CD14-positive monocyte (primary cell): Measurements from ENCODE around the gene TNFSF13. TPM values are rescaled to one million over a fixed set of nuclear protein-coding genes. Genes with fewer than 3 reads are reported as not detected.
A peak's percentile ranks its signal among the peaks of the same experiment; 100 is the strongest.

Experiments used
- DNase-seq, 3 donors: peaks; one replicate each; pipeline ENCODE4 v3.0.0-alpha.2; 2011 to 2022
- H2AFZ ChIP-seq: 2 replicates; pipeline ENCODE4 v1.6.0; 2012; ENCODE audit warnings: mild to moderate bottlenecking, low read depth, low read length, inconsistent platforms; ENCODE audit not compliant: insufficient read depth, poor library complexity, severe bottlenecking
- H3K27ac ChIP-seq, 2 donors: 1 replicate in 1 of 2; 2 replicates in 1 of 2; pipeline ENCODE4 v1.5.1; 2012 to 2013; ENCODE audit warnings: low read length in 2 of 2, control low read depth in 1 of 2, inconsistent platforms in 1 of 2, low read depth in 1 of 2, mild to moderate bottlenecking in 1 of 2
- H3K27me3 ChIP-seq, 2 donors: one replicate each; pipeline versions ENCODE4 v1.6.0 to v1.6.1; 2011 to 2013; ENCODE audit warnings: low read length in 2 of 2; ENCODE audit not compliant: control insufficient read depth in 2 of 2, insufficient read depth in 2 of 2
- H3K36me3 ChIP-seq, 2 donors: replicated peaks in 1 of 2; 1 replicate in 1 of 2; 2 replicates in 1 of 2; pipeline versions ENCODE4 v1.5.1 to v1.6.1; 2012 to 2013; ENCODE audit warnings: low read length in 2 of 2, control low read depth in 1 of 2, inconsistent platforms in 1 of 2, mild to moderate bottlenecking in 1 of 2; ENCODE audit not compliant: insufficient read depth in 2 of 2, control insufficient read depth in 1 of 2
- H3K4me1 ChIP-seq, 2 donors: 1 replicate in 1 of 2; 2 replicates in 1 of 2; pipeline versions ENCODE4 v1.5.1 to v1.6.1; 2012 to 2013; ENCODE audit warnings: low read length in 2 of 2, control low read depth in 1 of 2, inconsistent platforms in 1 of 2, mild to moderate bottlenecking in 1 of 2, moderate library complexity in 1 of 2; ENCODE audit not compliant: insufficient read depth in 2 of 2, control insufficient read depth in 1 of 2
- H3K4me2 ChIP-seq: replicated peaks from 2 replicates; pipeline ENCODE3; 2012; ENCODE audit warnings: low read length, moderate library complexity, mild to moderate bottlenecking; ENCODE audit not compliant: poor library complexity, severe bottlenecking; ENCODE audit errors: extremely low read depth
- H3K4me3 ChIP-seq, 3 experiments: fragments of 200-600 bp in 1 of 3; sonication (generic) in 1 of 3; replicated peaks in 1 of 3; 1 replicate in 2 of 3; 2 replicates in 1 of 3; pipeline ENCODE4 v1.5.1; 2011 to 2013; ENCODE audit warnings: low read length in 3 of 3, mild to moderate bottlenecking in 3 of 3, control low read depth in 2 of 3, low read depth in 2 of 3, inconsistent platforms in 1 of 3, moderate library complexity in 1 of 3
- H3K79me2 ChIP-seq: 2 replicates; pipeline ENCODE4 v1.6.0; 2012; ENCODE audit warnings: mild to moderate bottlenecking, control low read depth, inconsistent platforms, low read length, moderate library complexity; ENCODE audit not compliant: insufficient read depth
- H3K9ac ChIP-seq: 2 replicates; pipeline ENCODE4 v1.6.0; 2017; ENCODE audit warnings: low read length, mild to moderate bottlenecking; ENCODE audit not compliant: insufficient read depth, poor library complexity, severe bottlenecking
- H3K9me3 ChIP-seq, 2 donors: replicated peaks in 1 of 2; 1 replicate in 1 of 2; 2 replicates in 1 of 2; pipeline versions ENCODE4 v1.5.1 to v1.6.1; 2012 to 2013; ENCODE audit warnings: low read length in 2 of 2, control low read depth in 1 of 2; ENCODE audit not compliant: control insufficient read depth in 1 of 2, insufficient read depth in 1 of 2
- H4K20me1 ChIP-seq: 2 replicates; pipeline ENCODE4 v1.6.0; 2012; ENCODE audit warnings: mild to moderate bottlenecking, low read length, control low read depth, moderate library complexity; ENCODE audit not compliant: insufficient read depth
- H3K27ac Mint-ChIP-seq, 7 donors: one replicate each; pipeline ENCODE4 v1.8.0; 2020; ENCODE audit warnings: mild to moderate bottlenecking in 7 of 7, mixed read lengths in 7 of 7, moderate library complexity in 6 of 7, inconsistent platforms in 2 of 7
- H3K27me3 Mint-ChIP-seq, 3 donors: one replicate each; pipeline ENCODE4 v1.8.0; 2021 to 2022; ENCODE audit warnings: low read depth in 3 of 3, mild to moderate bottlenecking in 3 of 3, mixed read lengths in 3 of 3, moderate library complexity in 3 of 3, inconsistent platforms in 1 of 3
- H3K36me3 Mint-ChIP-seq, 2 donors: one replicate each; pipeline ENCODE4 v1.8.0; 2020; ENCODE audit warnings: mixed read lengths in 2 of 2, inconsistent platforms in 1 of 2, mild to moderate bottlenecking in 1 of 2
- H3K4me1 Mint-ChIP-seq: one replicate; pipeline ENCODE4 v1.8.0; 2020; ENCODE audit warnings: mild to moderate bottlenecking, mixed read lengths
- H3K4me3 Mint-ChIP-seq, 2 donors: one replicate each; pipeline ENCODE4 v1.8.0; 2020; ENCODE audit warnings: mild to moderate bottlenecking in 2 of 2, mixed read lengths in 2 of 2, moderate library complexity in 1 of 2
- H3K9me3 Mint-ChIP-seq, 7 donors: one replicate each; pipeline ENCODE4 v1.8.0; 2020 to 2022; ENCODE audit warnings: mixed read lengths in 7 of 7, mild to moderate bottlenecking in 6 of 7, moderate library complexity in 6 of 7, inconsistent platforms in 2 of 7
- WGBS: methylation state at CpG from one replicate; pipeline ENCODE4 v1.1.5; 2013; ENCODE audit warnings: missing lambda C conversion rate; ENCODE audit not compliant: insufficient coverage; 5-methylcytosine and 5-hydroxymethylcytosine counted together
- intact Hi-C, 2 donors: fragments of 100-400 bp; cut with micrococcal nuclease; formaldehyde crosslinking; loops; one replicate each; pipeline versions ENCODE4 v1.15.0 to v1.15.1; 2023
- polyA plus RNA-seq, 3 donors: library from polyadenylated mRNA; depleted of rRNA in 1 of 3; unstranded in 2 of 3; stranded (reverse) in 1 of 3; fragments of 300-500 nt in 2 of 3; fragments of >200 nt in 1 of 3; fragmentation: Illumina TruSeq in 2 of 3; gene quantifications; 1 replicate in 2 of 3; 2 replicates in 1 of 3; pipeline ENCODE4 v1.2.3, GENCODE V29; 2012 to 2021
- TF ChIP-seq, protein P1 (sequence below): fragments of 200-600 bp; IDR thresholded peaks from one replicate; pipeline ENCODE4 v1.8.0; 2022; ENCODE audit warnings: antibody characterized with exemption, mild to moderate bottlenecking

The TNFSF13 gene
- polyA plus RNA-seq, 3 donors: 236 to 523 (median 491) TPM

DNA sequence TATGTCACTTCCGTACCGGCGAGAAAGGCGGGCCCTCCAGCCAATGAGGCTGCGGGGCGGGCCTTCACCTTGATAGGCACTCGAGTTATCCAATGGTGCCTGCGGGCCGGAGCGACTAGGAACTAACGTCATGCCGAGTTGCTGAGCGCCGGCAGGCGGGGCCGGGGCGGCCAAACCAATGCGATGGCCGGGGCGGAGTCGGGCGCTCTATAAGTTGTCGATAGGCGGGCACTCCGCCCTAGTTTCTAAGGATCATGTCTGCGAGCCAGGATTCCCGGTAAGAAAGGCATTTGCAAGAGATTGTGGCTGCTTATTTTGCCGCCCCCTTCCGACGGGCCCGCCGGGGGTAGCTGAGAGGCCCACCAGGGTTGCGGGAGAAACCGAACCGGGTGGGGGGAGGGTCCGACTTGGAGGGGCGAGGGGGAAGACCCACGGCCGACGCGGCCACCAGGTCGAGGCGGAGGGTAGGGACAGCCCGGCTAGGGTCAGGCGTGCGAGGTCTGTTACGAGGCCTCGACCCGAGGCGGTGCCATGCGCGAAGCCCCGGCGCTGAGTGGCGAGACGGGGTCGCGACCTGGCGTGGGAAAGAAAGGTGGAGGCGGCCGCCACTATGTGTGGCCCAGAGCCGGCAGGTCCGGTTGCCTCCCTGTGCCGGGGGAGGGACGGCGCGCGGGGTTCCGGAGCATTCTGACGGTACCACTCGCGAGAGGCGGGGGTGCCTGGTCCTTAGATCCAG, 14.2 kb downstream of the TNFSF13 start:
- Mint-ChIP-seq H3K27me3 (peaks cover 0 to 9% (median 2%) of the 10 kb centered on the region in 3 donors), H3K27ac (peak overlapping the region; percentile 98 to 100 (median 99)), H3K4me1 (peaks cover 54% of the 10 kb centered on the region), H3K36me3 (peaks cover 71 to 84% of the 10 kb centered on the region in 2 donors), H3K9me3 (peaks cover 0 to 4% (median 0%) of the 10 kb centered on the region in 7 donors), H3K4me3 (peak overlapping the region; percentile 97 to 98)
- under 1% methylated on average over 71 of the region's 73 CpGs for WGBS
- peak overlapping the region; percentile 99 for H3K9ac ChIP-seq
- no peak overlapping the region for H2AFZ ChIP-seq
- H3K4me3 ChIP-seq: peak overlapping the region; percentile 60 to 100 (median 95)
- H3K4me1 ChIP-seq: peaks cover 48 to 52% of the 10 kb centered on the region in 2 donors
- H3K4me2 ChIP-seq: peak overlapping the region; percentile 91
- H3K36me3 ChIP-seq: peaks cover 63 to 76% of the 10 kb centered on the region in 2 donors
- H4K20me1 ChIP-seq: peaks cover 51% of the 10 kb centered on the region
- intact Hi-C loops: loop anchor here (2.0 to 10.0 kb wide), 4 partner anchors 16 to 248 kb away; partner anchors contain the start of genes NEURL4 (in 1 of the 2), POLR2A (in 1 of the 2), SLC35G6 (in 1 of the 2) and TP53 (in 1 of the 2)
- H3K9me3 ChIP-seq: no peaks in the 10 kb centered on the region
- no peaks in the 10 kb centered on the region for H3K27me3 ChIP-seq
- peaks cover 90% of the 10 kb centered on the region for H3K79me2 ChIP-seq
- peak overlapping the region; percentile 99 for H3K27ac ChIP-seq
- TF ChIP-seq, protein P1, sequence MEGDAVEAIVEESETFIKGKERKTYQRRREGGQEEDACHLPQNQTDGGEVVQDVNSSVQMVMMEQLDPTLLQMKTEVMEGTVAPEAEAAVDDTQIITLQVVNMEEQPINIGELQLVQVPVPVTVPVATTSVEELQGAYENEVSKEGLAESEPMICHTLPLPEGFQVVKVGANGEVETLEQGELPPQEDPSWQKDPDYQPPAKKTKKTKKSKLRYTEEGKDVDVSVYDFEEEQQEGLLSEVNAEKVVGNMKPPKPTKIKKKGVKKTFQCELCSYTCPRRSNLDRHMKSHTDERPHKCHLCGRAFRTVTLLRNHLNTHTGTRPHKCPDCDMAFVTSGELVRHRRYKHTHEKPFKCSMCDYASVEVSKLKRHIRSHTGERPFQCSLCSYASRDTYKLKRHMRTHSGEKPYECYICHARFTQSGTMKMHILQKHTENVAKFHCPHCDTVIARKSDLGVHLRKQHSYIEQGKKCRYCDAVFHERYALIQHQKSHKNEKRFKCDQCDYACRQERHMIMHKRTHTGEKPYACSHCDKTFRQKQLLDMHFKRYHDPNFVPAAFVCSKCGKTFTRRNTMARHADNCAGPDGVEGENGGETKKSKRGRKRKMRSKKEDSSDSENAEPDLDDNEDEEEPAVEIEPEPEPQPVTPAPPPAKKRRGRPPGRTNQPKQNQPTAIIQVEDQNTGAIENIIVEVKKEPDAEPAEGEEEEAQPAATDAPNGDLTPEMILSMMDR: no peak
- DNase-seq: peak; percentile 99 to 100 (median 100)

DNA sequence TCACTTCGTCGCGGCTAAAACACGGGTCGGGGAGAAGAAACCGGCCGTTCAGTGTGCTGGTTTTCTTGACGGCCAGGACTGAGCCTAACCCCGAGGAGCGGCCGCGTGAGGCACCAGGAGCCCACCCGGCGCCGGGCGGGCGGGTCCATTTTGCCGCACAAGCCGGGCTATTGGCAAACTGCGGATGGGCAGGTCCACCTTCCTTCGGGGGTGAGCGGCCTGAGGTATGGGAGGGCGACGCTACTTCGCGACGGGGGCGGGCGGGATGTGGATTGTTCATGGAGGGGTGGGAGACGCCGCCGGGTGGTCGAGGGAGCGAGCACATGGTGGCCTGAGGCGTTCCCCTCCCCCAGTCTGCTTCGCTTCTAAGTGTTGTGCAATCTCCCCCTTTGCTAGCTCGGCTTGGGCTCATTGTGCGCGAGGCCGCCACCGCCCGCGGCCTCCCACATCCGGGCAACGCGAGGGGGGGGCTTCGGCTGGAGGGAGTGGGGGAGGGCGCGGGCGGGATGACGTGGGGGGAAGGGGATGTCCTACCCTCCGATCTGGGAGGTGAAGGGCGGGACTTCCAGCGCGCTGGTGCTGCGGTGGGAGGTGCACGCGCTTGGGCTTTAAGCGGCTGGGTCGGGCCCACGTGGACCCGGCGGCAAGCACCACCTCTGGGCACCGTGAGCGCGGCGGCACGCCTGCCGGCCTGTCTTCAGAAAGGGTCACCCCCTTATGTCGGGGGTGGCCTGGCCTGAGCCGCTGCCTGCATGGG, 15.0 kb downstream of the TNFSF13 start:
- Mint-ChIP-seq H3K4me1 (peaks cover 61% of the 10 kb centered on the region), H3K9me3 (peaks cover 0 to 4% (median 0%) of the 10 kb centered on the region in 7 donors), H3K36me3 (peaks cover 77 to 86% of the 10 kb centered on the region in 2 donors), H3K4me3 (peak overlapping the region; percentile 97 to 98), H3K27me3 (peaks cover 0 to 9% (median 2%) of the 10 kb centered on the region in 3 donors), H3K27ac (peak overlapping the region; percentile 98 to 100 (median 99))
- peaks cover 59% of the 10 kb centered on the region for H4K20me1 ChIP-seq
- H3K4me1 ChIP-seq: peaks cover 55 to 60% of the 10 kb centered on the region in 2 donors
- 0% methylated on average over 60 of the region's 71 CpGs for WGBS
- H3K9me3 ChIP-seq: no peaks in the 10 kb centered on the region
- DNase-seq: peak; percentile 88 to 96 (median 94)
- peaks cover 92% of the 10 kb centered on the region for H3K79me2 ChIP-seq
- intact Hi-C loops: loop anchor here (2.0 to 10.0 kb wide), 4 partner anchors 15 to 249 kb away; partner anchors contain the start of genes NEURL4 (in 1 of the 2), POLR2A (in 1 of the 2), SLC35G6 (in 1 of the 2) and TP53 (in 1 of the 2)
- H2AFZ ChIP-seq: no peak overlapping the region
- peak overlapping the region; percentile 99 for H3K9ac ChIP-seq
- peaks cover 69 to 77% of the 10 kb centered on the region in 2 donors for H3K36me3 ChIP-seq
- TF ChIP-seq, protein P1: no peak
- H3K4me2 ChIP-seq: peak overlapping the region; percentile 91
- H3K27me3 ChIP-seq: no peaks in the 10 kb centered on the region
- H3K4me3 ChIP-seq: peak overlapping the region; percentile 60 to 100 (median 95)
- H3K27ac ChIP-seq: peak overlapping the region; percentile 99
